Measurements from ENCODE around the gene TPRG1.

TPRG1 gene

DNA sequence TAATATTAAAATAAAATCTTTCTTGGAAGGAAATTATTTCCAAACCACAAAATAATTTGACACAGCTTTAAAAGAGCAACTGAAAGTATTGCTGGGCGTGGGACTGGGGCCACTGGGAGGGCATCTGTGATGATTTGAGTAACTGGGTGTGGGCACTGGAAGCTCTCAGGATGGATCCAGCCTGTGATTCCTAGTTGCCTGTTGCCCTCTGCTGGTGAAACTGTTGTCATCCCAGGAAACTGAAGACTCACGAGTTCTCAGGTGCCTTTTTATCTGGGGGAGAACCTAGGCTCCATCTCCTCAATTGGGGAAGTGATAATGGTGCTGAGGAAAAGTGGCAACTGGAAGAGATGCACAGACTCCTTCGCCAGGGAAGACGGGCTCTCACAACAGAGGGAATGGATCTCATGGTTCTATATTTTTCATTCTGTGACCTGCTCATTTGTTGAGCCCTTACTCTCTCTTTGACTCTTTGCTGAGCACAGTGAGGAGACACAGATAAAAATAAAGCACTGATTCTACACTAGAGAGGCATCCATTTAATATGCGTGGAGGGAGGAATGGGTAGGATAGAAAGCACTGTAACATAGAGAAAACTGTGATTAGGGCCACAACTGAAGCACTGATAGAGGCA is 61.6 kb downstream of the TPRG1 start:
- DNase-seq: peak; percentile 32

GRCh38 chr3:189235214-189235613 is 63.4 kb downstream of the TPRG1 start:
- DNase-seq: no peak

DNA sequence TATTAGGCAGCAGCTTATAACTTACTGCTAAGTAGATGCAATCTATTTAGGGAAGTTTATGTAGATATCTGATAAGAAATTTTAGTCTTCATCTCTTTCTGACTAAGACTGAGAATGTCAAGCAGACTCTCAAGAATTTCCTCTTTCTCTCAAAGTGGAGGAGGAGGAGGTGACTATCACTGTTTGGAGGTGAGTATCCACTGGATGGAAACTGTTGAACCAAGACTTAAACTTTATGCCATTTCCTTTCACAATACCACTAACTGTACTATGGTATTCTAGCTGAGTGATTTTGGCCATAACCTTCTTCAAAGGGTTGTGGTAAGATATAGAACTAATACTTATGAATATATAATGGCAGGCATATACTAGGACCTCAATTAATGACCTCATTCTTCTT is 64.6 kb downstream of the TPRG1 start:
- no peak for DNase-seq

DNA sequence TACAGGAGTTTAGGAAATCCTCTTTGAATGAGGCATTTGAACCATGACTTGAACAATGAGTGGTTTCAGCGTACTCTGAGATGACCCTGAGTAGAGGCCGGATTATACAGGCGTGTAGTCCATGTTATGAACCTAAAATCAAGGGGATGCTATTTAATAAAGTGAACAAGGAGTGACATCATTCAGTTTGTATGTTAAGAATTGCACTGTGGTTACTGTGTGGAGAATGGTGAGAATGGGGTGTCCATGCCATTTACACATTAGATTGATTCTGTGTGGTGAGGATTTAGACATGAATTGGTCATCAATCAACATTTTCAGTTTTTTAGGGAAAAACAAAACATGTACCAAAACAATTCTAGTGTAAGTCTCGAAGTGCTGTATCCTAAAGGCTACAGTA is 65.8 kb downstream of the TPRG1 start:
- DNase-seq: no peak

GRCh38 chr3:189238071-189238470 is 66.3 kb downstream of the TPRG1 start:
- DNase-seq: no peak

DNA sequence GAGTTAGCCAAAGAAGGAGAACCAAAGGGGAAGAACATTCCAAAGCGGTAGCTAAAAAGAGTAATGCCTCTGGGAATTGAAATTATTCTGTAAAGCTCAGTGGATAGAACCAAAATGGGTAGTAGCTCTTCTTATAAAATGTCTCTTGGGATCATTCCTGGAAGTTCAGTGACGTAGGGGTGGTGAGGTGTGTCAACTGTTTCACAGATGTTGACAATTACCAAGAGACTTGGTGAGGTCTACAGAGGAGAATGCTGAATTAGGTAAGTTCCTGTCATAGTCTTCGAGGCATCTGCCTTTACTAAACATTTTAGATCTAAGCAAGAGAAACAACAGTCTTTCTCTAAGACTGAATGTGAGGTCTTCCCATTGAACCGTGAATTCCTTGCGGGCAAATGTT is 67.8 kb downstream of the TPRG1 start:
- no peak for DNase-seq

DNA sequence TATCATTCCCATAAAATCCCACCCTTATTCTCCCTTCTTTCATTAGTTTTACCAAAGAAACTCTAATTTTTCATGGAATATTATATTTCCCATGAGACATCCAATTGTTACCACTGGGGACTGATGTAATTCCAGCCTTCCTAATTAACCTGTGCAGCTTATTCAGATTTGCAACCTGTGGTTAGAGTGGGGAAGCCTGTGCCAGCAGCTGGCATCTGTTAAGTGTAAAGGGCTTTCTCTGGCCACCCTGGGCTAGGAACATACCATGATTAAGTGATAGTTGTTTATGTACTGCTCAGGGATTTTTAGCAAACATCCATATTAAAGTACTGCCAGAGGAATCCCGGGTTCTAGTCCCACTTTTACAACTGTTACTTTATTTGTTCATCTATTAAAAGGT is 78.2 kb downstream of the TPRG1 start:
- no peak for DNase-seq

GRCh38 chr3:189258261-189258660 is 86.5 kb downstream of the TPRG1 start:
- no peak for DNase-seq

DNA sequence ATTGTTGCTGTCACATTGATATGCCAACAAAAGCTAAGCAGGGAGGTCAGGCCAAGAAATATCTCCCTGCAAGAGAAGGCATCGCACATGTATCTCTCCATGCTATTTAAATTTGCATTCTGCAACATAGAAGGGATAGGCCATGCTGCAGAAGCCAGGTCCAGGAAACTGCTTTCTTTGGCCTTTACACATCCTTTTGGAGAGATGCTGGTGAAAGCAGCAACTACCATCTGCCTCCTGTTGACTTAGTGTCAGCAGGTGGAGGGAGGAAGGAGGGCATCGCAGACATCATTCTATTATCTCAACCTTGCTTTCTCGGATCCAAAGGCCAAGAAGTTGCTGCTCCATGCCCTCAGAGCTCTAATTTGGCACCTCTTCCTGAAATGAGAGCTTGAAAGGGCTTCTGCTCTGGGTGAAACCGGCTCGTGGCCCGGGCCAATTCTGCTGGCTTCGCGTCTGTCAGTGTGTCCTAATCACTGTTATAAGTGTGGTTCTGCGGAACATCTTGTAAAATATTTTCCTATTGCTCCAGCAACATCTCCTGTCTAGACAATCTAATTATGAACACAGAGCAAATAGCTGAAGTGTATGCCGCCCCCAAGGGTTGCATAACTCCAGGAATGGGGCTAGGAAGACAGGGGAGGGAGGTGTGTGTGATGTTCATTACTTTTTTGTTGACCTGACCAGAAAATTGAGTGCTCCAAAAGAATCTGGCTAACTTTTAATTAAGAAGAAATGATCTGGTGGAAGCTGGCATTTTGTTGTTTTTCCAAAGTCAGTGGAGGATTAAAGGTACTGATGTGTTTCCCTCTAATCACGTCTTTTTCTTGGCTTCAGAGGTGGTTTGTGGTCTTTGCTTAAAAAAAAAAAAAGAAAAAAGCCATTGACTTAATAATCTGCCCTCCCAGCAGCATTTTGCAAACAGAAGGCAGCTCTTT is 89.1 kb downstream of the TPRG1 start:
- DNase-seq: no peak

GRCh38 chr3:189262746-189263145 is 91.0 kb downstream of the TPRG1 start:
- DNase-seq: no peak

GRCh38 chr3:189267981-189268613 is 96.3 kb downstream of the TPRG1 start:
- no peak for DNase-seq

GRCh38 chr3:189269365-189269764 is 97.6 kb downstream of the TPRG1 start:
- no peak for DNase-seq

DNA sequence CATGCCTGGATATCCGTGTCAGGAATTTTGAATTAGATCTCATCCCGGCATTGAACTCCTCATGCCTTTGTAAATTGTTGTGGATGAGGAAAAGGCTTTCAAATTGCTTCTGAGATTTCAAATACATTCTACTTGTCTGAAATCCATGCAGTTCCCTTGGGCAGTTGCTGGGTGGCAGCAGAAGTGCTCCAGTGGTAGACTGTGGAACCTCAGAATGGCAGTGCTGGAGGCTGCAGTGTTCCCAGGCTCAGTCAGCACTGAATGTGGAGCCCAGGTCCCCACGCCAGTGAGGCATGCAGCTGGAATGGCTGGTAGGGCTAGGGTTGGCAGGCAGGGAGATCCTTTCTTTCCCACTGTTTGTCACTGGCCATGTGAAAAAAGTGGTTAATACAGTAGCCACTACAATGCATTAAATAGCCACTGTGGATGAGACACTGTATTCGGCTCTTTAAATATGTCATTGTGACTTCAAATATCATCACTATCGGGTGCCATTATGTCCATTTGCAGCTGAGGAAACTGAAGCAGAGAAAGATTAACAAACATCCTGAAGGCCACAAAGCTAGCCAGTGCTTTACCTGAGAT is 98.6 kb downstream of the TPRG1 start:
- DNase-seq: peak; percentile 9

DNA sequence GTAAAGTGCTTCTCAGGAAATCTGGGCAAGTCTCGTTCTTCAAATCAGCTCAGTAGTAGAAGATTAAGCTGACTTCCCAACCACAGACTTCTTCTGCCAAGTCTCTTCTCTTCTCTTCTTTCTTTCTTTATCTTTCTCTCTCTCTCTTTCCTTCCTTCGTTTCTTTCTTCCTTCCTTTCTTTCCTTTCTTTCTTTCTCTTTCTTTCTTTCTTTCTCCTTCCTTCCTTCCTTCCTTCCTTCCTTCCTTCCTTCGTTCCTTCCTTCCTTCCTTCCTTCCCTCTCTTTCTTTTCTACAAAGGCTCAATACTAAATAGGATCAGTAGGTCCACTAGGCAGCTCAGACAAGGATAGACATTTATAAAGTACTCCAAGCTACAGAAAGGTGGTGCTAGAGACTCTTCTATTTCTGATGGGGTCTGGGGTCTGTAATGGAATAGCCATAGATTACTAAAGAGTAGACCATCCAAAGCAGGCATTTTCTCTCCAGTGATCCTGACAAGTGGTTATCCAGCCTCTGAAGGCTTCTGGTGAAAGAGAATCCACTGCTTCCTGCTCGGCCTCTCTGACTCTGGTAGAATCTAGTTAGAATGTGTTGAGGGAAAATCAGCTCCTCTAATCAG is 100.8 kb downstream of the TPRG1 start:
- DNase-seq: no peak

- no peak for DNase-seq
These were observed 102.0 kb downstream of the TPRG1 start for GRCh38 chr3:189273736-189274135.

DNA sequence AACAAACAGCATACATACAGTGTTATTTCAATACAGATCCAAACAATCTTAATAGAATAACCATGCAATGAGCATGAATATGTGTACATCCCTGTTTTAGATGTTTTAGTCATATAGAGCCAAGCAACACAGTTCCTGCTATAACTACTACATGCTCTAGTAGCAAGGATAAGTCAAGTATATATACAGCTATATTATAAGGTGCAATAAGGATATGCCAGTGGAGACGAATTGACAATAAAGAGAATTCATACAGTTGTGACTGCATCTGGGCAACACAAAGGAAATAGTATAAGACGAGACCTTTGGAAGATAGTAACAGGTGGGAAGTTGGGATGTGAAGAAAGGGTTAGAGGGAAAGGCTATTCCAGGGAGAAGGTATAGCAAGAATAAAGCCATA is 103.4 kb downstream of the TPRG1 start:
- no peak for DNase-seq

GRCh38 chr3:189275852-189276251 is 104.1 kb downstream of the TPRG1 start:
- DNase-seq: no peak

DNA sequence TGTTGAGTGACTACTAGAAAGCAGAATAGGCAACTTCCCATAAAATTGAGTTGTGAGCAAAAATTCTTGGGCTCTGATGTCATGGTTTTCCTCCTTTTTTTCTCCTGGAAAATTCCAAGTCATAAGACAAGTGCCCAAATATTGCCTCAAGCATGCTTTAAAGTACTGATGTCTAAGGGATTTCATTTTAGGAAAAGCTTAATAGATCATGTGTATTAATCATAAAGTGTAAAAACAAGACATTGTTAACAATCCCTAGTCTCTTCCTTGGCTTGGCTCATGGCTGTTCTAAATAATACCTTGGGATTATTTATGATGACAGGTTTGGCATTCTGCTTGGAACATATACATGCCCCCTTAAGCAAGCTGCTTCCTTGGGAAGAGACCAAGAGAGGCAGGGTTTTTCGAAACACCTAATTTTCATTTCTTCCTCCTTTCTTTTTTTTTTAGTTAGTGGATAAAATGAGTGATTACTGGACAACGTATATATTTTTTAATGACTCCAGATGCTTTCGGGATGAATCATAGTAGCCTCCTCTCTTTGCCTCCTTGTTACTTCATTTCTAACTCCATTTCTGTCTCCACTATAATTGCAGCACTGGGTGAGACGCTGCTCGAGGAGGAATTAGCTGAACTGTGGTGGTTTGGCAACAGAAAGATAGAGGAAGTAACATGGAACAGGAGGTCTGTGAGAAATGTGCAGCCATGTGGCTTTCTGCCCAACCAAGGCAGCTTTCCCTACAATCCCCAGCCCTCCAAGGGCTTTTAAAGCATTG is 104.9 kb downstream of the TPRG1 start:
- DNase-seq: no peak

DNA sequence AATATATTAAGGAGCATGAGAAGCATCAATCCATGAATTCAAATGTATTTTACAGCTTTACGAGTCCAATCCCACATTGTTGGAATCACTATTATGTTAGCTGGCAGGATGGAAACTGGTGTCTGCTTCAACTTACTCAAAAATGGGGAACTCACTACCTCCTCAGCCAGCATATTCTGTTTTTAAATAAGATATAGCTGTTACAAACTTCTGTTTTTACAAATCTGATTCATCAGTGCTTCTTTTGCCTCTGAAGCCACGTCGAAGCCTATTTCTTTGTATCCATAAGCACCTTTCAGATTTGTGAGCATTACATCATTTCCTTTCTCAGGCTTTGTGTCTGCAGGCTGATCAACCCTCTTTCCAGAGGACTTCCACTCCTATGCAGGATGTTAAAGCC is 105.9 kb downstream of the TPRG1 start:
- DNase-seq: no peak

DNA sequence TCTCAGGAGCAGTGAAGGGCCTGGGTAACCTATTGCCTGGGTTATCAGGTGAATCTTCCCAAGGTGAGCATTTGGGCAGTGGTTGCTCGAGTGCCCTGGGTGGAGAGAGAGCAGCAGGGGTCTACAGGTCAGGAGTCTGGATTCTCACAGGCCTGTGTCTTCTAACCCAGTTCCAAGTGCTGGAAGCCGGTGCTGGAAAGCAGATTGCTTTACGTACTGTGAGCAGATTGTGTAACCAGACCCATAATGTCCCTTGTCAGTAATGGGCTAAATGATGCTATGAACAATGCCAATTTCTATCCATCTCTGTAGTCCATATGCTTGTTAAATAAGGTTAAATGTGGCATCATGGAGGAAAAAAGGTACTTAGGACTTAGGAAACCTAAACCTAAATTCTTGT is 106.5 kb downstream of the TPRG1 start:
- no peak for DNase-seq

GRCh38 chr3:189282189-189282588 is 110.4 kb downstream of the TPRG1 start:
- DNase-seq: no peak

- no peak for DNase-seq
These were observed 111.0 kb downstream of the TPRG1 start for GRCh38 chr3:189282741-189283140.
